ENCODE measurements around the gene WDR5.

The WDR5 gene

GRCh38 chr9:134174526-134175290 is 38.8 kb downstream of the WDR5 start:
- no peak for DNase-seq

- peak in 2 of 3 donors; percentile 39 to 60 for DNase-seq
Observed at GRCh38 chr9:134175291-134175807, 39.5 kb downstream of the WDR5 start.

DNA sequence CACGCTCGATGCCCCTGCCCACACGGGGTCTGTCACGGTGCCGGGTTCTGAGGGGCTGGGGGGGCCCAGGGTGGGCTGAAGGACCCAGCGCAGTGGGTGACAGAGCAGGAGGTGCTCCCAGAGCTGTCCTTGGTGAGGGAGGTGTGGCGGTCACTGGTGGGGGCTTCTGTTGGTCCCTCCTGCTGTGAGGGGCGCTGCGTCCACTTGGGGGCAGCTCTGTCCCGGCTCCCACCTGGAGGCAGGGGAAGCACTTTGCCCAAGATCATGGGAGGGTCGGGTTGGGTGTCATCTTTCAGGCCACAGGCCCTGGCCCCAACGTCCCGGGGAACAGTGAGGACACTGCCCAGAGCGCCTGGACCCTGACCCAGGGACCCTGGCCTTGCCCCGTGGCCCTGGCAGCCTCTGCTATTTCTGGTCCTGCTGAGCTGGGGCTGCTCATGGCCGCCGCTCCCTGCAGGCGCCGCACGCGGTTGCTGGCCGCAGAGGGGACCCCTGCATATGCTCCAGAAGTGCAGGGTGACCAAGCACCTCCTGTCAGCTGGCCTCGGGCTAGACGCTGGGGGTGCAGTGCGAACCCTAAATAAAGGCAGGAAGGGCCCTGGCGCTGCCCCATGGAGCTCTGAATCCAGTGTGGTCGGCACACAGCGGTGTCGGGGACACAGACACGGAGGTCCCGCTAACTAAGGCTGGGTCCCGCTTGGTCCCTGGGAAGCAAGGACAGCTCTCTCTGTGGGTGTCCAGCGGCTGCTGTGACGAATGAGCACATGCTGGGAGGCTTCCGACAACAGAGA is 40.1 kb downstream of the WDR5 start:
- DNase-seq: no peak

DNA sequence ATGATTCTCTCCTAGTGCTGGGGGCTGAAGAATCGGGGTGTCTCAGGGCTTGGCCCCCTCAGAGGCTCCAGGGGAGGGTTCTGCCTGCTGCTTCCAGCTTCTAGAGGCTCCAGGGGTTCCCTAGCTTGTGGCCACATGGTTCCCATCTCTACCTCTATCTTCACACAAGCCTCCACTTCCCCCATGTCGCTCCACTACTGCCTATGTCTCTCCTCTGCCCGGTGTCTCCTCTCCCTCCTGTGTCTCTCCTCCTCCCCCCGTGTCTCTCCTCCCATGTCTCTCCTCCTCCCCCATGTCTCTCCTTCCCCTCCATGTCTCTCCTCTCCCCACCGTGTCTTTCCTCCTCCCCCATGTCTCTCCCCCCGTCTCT is 40.7 kb downstream of the WDR5 start:
- DNase-seq: no peak

- no peak for DNase-seq
Observed at GRCh38 chr9:134177186-134177585, 41.3 kb downstream of the WDR5 start.

- no peak for DNase-seq
Observed at GRCh38 chr9:134177624-134178393, 41.9 kb downstream of the WDR5 start.

GRCh38 chr9:134178394-134178767 is 42.5 kb downstream of the WDR5 start:
- no peak for DNase-seq

DNA sequence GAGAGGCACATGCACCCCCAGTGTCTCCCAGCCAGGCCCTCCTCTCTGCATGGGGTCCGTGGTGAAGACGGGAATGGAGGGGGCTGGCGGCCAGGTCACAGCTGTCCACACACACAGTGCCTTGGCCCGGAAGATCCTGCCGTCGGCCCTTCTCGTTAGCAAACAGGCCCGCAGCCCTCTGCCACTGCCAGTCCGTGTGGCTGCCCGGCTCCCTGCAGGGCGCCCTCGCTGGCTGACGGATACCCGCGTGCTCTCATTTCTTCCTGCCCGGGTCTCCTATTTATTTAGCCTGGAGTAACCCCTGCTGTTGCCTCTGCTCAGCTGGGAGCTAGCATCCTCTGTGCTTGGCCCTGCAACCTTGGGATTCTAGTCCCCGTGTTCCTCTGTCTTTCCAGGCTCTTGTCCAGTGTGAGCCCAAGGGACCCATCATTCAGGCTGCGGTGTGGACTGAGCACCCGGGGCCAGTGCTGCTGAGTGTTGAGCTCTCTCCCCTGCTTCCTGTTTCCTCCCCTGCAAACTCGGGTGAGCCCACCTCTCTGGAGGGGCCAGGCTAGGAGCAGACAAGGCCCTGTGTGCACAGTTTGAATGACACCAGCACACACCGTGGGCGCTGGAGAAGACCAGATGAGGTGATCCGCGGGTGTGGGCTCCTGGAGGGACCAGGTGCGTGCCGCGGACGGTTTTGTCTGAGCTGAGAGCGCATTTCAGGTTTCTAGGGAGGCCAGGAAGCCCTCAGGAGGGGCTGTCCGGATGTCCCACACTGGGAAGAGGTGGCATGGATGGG is 43.1 kb downstream of the WDR5 start:
- peak in 2 of 3 donors; percentile 26 to 44 for DNase-seq

DNA sequence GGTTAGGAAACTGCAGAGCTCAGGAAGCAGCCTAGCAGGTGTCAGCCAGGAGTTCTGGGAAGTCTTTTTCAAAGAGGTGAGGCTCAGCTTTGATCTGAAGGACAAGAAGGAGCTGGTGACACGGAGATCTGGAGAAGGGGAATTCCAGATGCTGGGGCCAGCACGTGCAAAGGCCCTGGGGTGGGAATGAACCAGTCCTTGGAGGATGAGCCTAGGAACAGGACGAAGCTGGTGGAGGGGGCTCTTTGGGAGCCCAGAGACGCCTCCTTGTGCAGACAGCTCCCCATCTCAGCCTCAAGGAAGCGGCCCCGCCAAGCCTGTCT is 43.7 kb downstream of the WDR5 start:
- no peak for DNase-seq

GRCh38 chr9:134179918-134180785 is 44.3 kb downstream of the WDR5 start:
- DNase-seq: no peak

- DNase-seq: no peak
Observed at GRCh38 chr9:134180786-134181647, 45.1 kb downstream of the WDR5 start.

DNA sequence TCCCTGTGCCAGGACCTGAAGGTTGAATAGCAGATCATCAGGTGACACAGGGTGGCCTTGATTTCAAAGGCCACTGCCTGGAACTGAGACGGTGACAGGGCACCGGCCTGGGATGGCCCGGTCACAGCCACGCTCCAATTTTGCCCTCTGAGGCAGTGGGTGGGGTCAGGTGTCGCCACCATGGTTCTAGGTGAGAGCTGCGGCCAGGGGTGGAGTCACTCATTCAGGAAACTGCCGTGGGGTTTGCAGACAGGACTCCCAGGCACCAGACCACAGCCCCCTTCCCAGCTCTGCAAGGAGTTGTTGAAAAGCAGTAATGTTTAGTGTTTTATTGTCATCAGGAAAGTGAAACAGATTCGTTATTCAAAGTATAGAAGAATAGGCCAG is 45.8 kb downstream of the WDR5 start:
- DNase-seq: no peak

DNA sequence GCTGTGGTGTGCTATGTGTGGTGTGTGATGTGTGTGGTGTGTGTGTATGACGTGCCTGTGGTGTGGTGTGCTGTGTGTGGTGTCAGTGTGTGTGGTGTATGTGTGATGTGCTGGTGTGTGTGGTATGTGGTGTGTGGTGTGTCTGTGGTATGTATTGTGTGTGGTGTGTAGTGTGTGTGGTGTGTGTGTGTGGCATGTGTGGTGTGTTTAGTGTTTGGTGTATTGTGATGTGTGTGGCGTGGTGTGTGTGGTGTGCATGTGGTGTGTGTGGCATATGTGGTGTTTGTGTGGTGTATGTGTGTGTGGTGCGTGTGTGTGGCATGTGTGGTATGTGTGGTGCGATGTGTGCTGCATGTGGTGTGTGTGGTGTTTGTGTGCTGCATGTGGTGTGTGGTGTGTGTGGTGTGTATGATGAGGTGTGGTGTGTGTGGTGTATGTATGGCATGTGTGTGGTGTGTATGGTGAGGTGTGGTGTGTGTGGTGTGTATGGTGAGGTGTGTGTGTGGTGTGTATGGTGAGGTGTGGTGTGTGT is 46.7 kb downstream of the WDR5 start:
- DNase-seq: no peak

- DNase-seq: no peak
Observed at GRCh38 chr9:134185536-134186011, 49.7 kb downstream of the WDR5 start.

GRCh38 chr9:134186471-134187109 is 50.7 kb downstream of the WDR5 start:
- no peak for DNase-seq

DNA sequence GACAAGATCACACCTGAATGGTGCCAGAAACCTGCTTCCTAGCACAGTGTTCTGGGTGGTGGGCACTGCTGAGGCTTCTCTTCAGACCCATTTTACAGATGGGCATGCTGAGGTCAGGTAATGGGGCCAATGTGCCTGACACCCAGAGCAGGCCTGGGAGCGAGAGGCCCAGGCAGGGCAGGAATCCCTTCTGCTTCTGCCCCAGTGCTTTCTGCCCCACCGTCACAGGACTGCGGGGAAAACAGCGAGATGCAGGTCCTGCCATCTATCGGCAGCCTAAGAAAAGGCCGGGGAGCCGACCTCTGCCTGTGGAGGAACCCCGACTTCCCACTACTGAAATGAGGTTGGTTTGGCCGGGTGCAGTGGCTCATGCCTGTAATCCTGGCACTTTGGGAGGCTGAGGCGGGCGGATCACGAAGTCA is 51.2 kb downstream of the WDR5 start:
- peak; percentile 36 to 53 (median 52) for DNase-seq

DNA sequence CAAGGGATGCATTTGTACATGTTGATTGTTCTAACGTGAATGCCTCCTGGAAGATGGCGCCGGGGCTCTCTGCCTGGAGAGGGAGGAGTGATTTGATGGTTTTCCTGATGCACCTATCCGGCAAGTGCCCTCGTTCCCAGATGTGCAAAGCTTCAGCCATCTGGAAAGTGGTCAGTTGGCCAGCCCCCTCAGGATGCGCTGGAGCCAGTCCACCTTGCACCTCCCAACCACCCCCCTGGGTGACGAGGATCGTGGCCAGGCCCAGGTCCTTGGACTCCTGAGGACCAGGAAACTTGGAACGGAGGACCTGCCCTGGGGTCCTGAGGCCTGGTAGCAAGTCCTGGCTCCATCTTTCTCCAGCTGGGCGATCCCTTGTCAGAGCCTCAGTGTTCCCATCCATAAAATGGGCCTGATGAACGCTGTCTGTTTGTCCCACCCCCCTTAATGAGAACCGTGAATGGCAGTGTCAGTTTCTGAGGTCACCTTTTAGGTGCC is 52.1 kb downstream of the WDR5 start:
- DNase-seq: no peak

GRCh38 chr9:134188386-134189144 is 52.7 kb downstream of the WDR5 start:
- no peak for DNase-seq

DNA sequence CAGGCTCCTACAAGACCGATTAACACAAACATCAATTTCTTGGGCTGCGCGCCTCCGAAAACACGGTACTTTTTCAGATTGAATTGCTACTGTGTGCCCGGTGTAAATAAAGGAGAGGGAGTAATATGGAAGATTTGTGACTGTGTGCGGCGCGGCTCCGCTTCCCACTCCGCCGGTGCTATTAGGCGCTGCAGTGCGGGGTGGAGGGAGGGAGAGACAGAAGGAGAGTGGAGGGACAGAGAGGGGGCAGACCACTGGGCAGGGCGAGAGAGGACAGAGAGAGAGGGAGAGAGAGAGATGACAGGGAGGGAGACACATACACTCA is 53.2 kb downstream of the WDR5 start:
- DNase-seq: no peak
